ENCODE results near the gene ZNF485.
"Not testable (repeated sequence)": the region's sequence is repeated elsewhere in the genome, so short reads cannot be mapped to it uniquely, and the experiment has no call there.

ZNF485 gene

GRCh38 chr10:43607199-43607573 is 948 bp downstream of the ZNF485 start:
- no peak for DNase-seq

- no peak for DNase-seq
Observed at GRCh38 chr10:43610636-43611035, 4.4 kb downstream of the ZNF485 start.

GRCh38 chr10:43616697-43617370 is 10.6 kb downstream of the ZNF485 start:
- DNase-seq = no peak

- no peak for DNase-seq
Observed at GRCh38 chr10:43619368-43619767, 13.1 kb downstream of the ZNF485 start.

- no peak for DNase-seq
Observed at GRCh38 chr10:43622038-43622437, 15.8 kb downstream of the ZNF485 start.

- DNase-seq = no peak
Observed at GRCh38 chr10:43623351-43623750, 17.1 kb downstream of the ZNF485 start.

GRCh38 chr10:43627942-43628341 is 21.7 kb downstream of the ZNF485 start:
- DNase-seq = no peak

GRCh38 chr10:43628956-43629355 is 22.7 kb downstream of the ZNF485 start:
- DNase-seq = no peak

GRCh38 chr10:43635816-43636215 is 29.6 kb downstream of the ZNF485 start:
- DNase-seq = not testable (repeated sequence)

- DNase-seq = no peak
Observed at GRCh38 chr10:43640603-43641002, 34.4 kb downstream of the ZNF485 start.

- no peak for DNase-seq
Observed at GRCh38 chr10:43644252-43644651, 38.0 kb downstream of the ZNF485 start.

GRCh38 chr10:43645866-43646265 is 39.6 kb downstream of the ZNF485 start:
- no peak for DNase-seq

- no peak for DNase-seq
Observed at GRCh38 chr10:43647576-43647975, 41.3 kb downstream of the ZNF485 start.

- DNase-seq = no peak
Observed at GRCh38 chr10:43648095-43648397, 41.8 kb downstream of the ZNF485 start.

GRCh38 chr10:43648398-43649184 is 42.4 kb downstream of the ZNF485 start, which contains the start of gene ZNF32:
Gene ZNF32, minus strand, starts transcription at chr10:43648881. Its CDS starts 2,748 bp downstream, at chr10:43646133.
- peak; percentile 82 for DNase-seq

- DNase-seq = no peak
Observed at GRCh38 chr10:43649185-43649523, 42.9 kb downstream of the ZNF485 start.

GRCh38 chr10:43653746-43654145 is 47.5 kb downstream of the ZNF485 start:
- DNase-seq = no peak

- DNase-seq = no peak
Observed at GRCh38 chr10:43655311-43655710, 49.1 kb downstream of the ZNF485 start.

- DNase-seq = no peak
Observed at GRCh38 chr10:43658227-43658626, 52.0 kb downstream of the ZNF485 start.

- no peak for DNase-seq
Observed at GRCh38 chr10:43665054-43665453, 58.8 kb downstream of the ZNF485 start.

- DNase-seq = no peak
Observed at GRCh38 chr10:43666552-43666951, 60.3 kb downstream of the ZNF485 start.

- no peak for DNase-seq
Observed at GRCh38 chr10:43667317-43667731, 61.1 kb downstream of the ZNF485 start.
